Esophagus squamous epithelium (tissue), 4 donors: ENCODE results near the gene COPS3.

Experiments used
- CTCF ChIP-seq, 6 experiments: fragments of 450-650 bp in 4 of 6; fragments of 200-600 bp in 2 of 6; sonication (generic) in 2 of 6; IDR thresholded peaks; one replicate each; pipeline ENCODE4 v1.5.1; 2016 to 2019; ENCODE audit warnings: antibody characterized with exemption in 6 of 6, mild to moderate bottlenecking in 4 of 6, moderate library complexity in 4 of 6
- POLR2A ChIP-seq, 4 donors: fragments of 450-650 bp; IDR thresholded peaks; one replicate each; pipeline ENCODE4 v1.6.1; 2017; ENCODE audit warnings: antibody characterized with exemption in 4 of 4, mild to moderate bottlenecking in 4 of 4, moderate library complexity in 3 of 4

GRCh38 chr17:17224137-17224536 is 56.9 kb downstream of the COPS3 start:
- TF ChIP-seq POLR2A (IDR thresholded peaks at IDR 0.05): no peak
- TF ChIP-seq CTCF (IDR thresholded peaks at IDR 0.05): no peak
